Neural progenitor cell (in vitro differentiated cells): Measurements from ENCODE around the gene TFE3. TPM values are rescaled to one million over a fixed set of nuclear protein-coding genes. Genes with fewer than 3 reads are reported as not detected.
A peak's percentile ranks its signal among the peaks of the same experiment; 100 is the strongest.

ENCODE experiments used
- DNase-seq: peaks from one replicate; pipeline ENCODE4 v3.0.0-alpha.2; 2016; ENCODE audit warnings: low spot score
- H2AFZ ChIP-seq: fragments of 200-600 bp; sonication (generic); replicated peaks from 2 replicates; pipeline ENCODE4 v1.6.1; 2016; ENCODE audit warnings: antibody characterized with exemption
- H3F3A ChIP-seq: fragments of 200-600 bp; sonication (generic); 2 replicates; pipeline ENCODE4 v1.6.1; 2016; ENCODE audit warnings: antibody characterized with exemption, low read depth
- H3K27ac ChIP-seq: fragments of 200-600 bp; sonication (generic); 2 replicates; pipeline ENCODE4 v1.5.1; 2016; ENCODE audit warnings: mild to moderate bottlenecking
- H3K27me3 ChIP-seq: fragments of 200-600 bp; sonication (generic); 2 replicates; pipeline ENCODE4 v1.6.1; 2016; ENCODE audit warnings: mild to moderate bottlenecking, moderate library complexity
- H3K36me3 ChIP-seq: fragments of 200-600 bp; sonication (generic); 2 replicates; pipeline ENCODE4 v1.5.1; 2016
- H3K4me1 ChIP-seq: fragments of 200-600 bp; sonication (generic); 2 replicates; pipeline ENCODE4 v1.6.1; 2016; ENCODE audit warnings: mixed run types
- H3K4me2 ChIP-seq: fragments of 200-600 bp; sonication (generic); 2 replicates; pipeline ENCODE4 v1.6.1; 2016
- H3K4me3 ChIP-seq: fragments of 200-600 bp; sonication (generic); 2 replicates; pipeline ENCODE4 v1.5.1; 2016
- H3K79me2 ChIP-seq: fragments of 200-600 bp; sonication (generic); 2 replicates; pipeline ENCODE4 v1.6.1; 2016; ENCODE audit warnings: low read depth
- H3K9ac ChIP-seq: fragments of 200-600 bp; sonication (generic); 2 replicates; pipeline ENCODE4 v1.6.1; 2016
- H3K9me3 ChIP-seq: fragments of 200-600 bp; sonication (generic); 2 replicates; pipeline ENCODE4 v1.5.1; 2016; ENCODE audit warnings: low read depth
- H4K20me1 ChIP-seq: fragments of 200-600 bp; sonication (generic); 2 replicates; pipeline ENCODE4 v1.6.1; 2016; ENCODE audit warnings: low read depth
- H3K27ac Mint-ChIP-seq: 3 replicates; pipeline ENCODE4 v1.8.0; 2021; ENCODE audit warnings: mixed read lengths
- H3K27me3 Mint-ChIP-seq: 2 replicates; pipeline ENCODE4 v1.8.0; 2022; ENCODE audit warnings: low read depth, mild to moderate bottlenecking, inconsistent platforms, moderate library complexity, mixed read lengths; ENCODE audit not compliant: insufficient read depth
- H3K36me3 Mint-ChIP-seq: 3 replicates; pipeline ENCODE4 v1.8.0; 2021; ENCODE audit warnings: mixed read lengths
- H3K4me1 Mint-ChIP-seq: 3 replicates; pipeline ENCODE4 v1.8.0; 2021; ENCODE audit warnings: mixed read lengths
- H3K4me3 Mint-ChIP-seq: 3 replicates; pipeline ENCODE4 v1.8.0; 2021; ENCODE audit warnings: mild to moderate bottlenecking, moderate library complexity, mixed read lengths
- H3K9me3 Mint-ChIP-seq: 3 replicates; pipeline ENCODE4 v1.8.0; 2020; ENCODE audit warnings: mixed read lengths
- CTCF ChIP-seq: fragments of 200-600 bp; sonication (generic); IDR thresholded peaks from 2 replicates; pipeline ENCODE4 v1.5.1; 2017; ENCODE audit warnings: antibody characterized with exemption, mild to moderate bottlenecking
- EZH2 ChIP-seq: fragments of 200-600 bp; sonication (generic); IDR thresholded peaks from 2 replicates; pipeline ENCODE4 v1.6.1; 2017; ENCODE audit warnings: antibody characterized with exemption, mild to moderate bottlenecking, moderate library complexity
- EZH2phosphoT487 ChIP-seq: fragments of 200-600 bp; sonication (generic); IDR thresholded peaks from 2 replicates; pipeline ENCODE4 v1.6.1; 2017; ENCODE audit warnings: antibody characterized with exemption
- total RNA-seq: library from RNA; depleted of rRNA; stranded (reverse); fragments of >200 nt; gene quantifications from 2 replicates; pipeline ENCODE4 v1.2.3, GENCODE V29; 2015; ENCODE audit warnings: low replicate concordance

TFE3 gene
- total RNA-seq, 1 donor from 2014 or later = 7.9 TPM

GRCh38 chrX:49061490-49061889, 18.3 kb upstream of the TFE3 start:
- DNase-seq = no peak
- no peaks in the 10 kb centered on the region for H3K4me1 ChIP-seq
- Mint-ChIP-seq H3K4me1 (peaks cover 4% of the 10 kb centered on the region), H3K27me3 (peaks cover 7% of the 10 kb centered on the region), H3K27ac (peak overlapping the region; percentile 31), H3K36me3 (peaks cover 4% of the 10 kb centered on the region), H3K4me3 (no peak overlapping the region), H3K9me3 (peaks cover 18% of the 10 kb centered on the region)
- no peak for TF ChIP-seq EZH2
- TF ChIP-seq EZH2phosphoT487 = no peak
- no peak for TF ChIP-seq CTCF
- no peak overlapping the region for H3K9ac ChIP-seq
- no peaks in the 10 kb centered on the region for H3K79me2 ChIP-seq
- H3K36me3 ChIP-seq = no peaks in the 10 kb centered on the region
- H2AFZ ChIP-seq = no peak overlapping the region
- no peaks in the 10 kb centered on the region for H3K9me3 ChIP-seq
- no peak overlapping the region for H3K4me2 ChIP-seq
- no peaks in the 10 kb centered on the region for H3K27me3 ChIP-seq
- no peaks in the 10 kb centered on the region for H4K20me1 ChIP-seq
- no peak overlapping the region for H3K4me3 ChIP-seq
- H3F3A ChIP-seq = no peaks in the 10 kb centered on the region
- H3K27ac ChIP-seq = no peak overlapping the region

- DNase-seq = no peak
- Histone ChIP-seq H2AFZ (no peak overlapping the region), H3K27me3 (no peaks in the 10 kb centered on the region), H3K79me2 (no peaks in the 10 kb centered on the region), H3F3A (no peaks in the 10 kb centered on the region), H3K9me3 (no peaks in the 10 kb centered on the region), H4K20me1 (no peaks in the 10 kb centered on the region), H3K4me1 (no peaks in the 10 kb centered on the region), H3K4me2 (no peak overlapping the region), H3K36me3 (no peaks in the 10 kb centered on the region), H3K27ac (no peak overlapping the region), H3K4me3 (no peak overlapping the region), H3K9ac (no peak overlapping the region)
- TF ChIP-seq EZH2phosphoT487 = no peak
- no peak for TF ChIP-seq EZH2
- TF ChIP-seq CTCF = no peak
- H3K4me1 Mint-ChIP-seq = peaks cover 4% of the 10 kb centered on the region
- H3K27ac Mint-ChIP-seq = no peak overlapping the region
- peaks cover 14% of the 10 kb centered on the region for H3K9me3 Mint-ChIP-seq
- peaks cover 4% of the 10 kb centered on the region for H3K36me3 Mint-ChIP-seq
- H3K4me3 Mint-ChIP-seq = no peak overlapping the region
- H3K27me3 Mint-ChIP-seq = peaks cover 7% of the 10 kb centered on the region
These were observed 17.8 kb upstream of the TFE3 start for GRCh38 chrX:49060914-49061313.

GRCh38 chrX:49059681-49060085, 16.5 kb upstream of the TFE3 start:
- H3K4me3 ChIP-seq = no peak overlapping the region
- Mint-ChIP-seq H3K36me3 (peaks cover 11% of the 10 kb centered on the region), H3K27ac (no peak overlapping the region), H3K27me3 (peaks cover 9% of the 10 kb centered on the region), H3K4me3 (no peak overlapping the region), H3K9me3 (peaks cover 22% of the 10 kb centered on the region), H3K4me1 (peaks cover 10% of the 10 kb centered on the region)
- no peaks in the 10 kb centered on the region for H3K27me3 ChIP-seq
- no peak overlapping the region for H2AFZ ChIP-seq
- H3K79me2 ChIP-seq = no peaks in the 10 kb centered on the region
- no peaks in the 10 kb centered on the region for H3K4me1 ChIP-seq
- no peak overlapping the region for H3K4me2 ChIP-seq
- DNase-seq = no peak
- no peaks in the 10 kb centered on the region for H3K36me3 ChIP-seq
- H3K27ac ChIP-seq = no peak overlapping the region
- H3K9ac ChIP-seq = no peak overlapping the region
- no peaks in the 10 kb centered on the region for H3F3A ChIP-seq
- no peaks in the 10 kb centered on the region for H4K20me1 ChIP-seq
- no peaks in the 10 kb centered on the region for H3K9me3 ChIP-seq
- TF ChIP-seq EZH2phosphoT487 (no peak), CTCF (no peak), EZH2 (no peak)
